Heart left ventricle (tissue), 13 donors: ENCODE measurements around the gene CMPK2.

ENCODE experiments used
- POLR2A ChIP-seq, 2 donors: fragments of 450-650 bp; IDR thresholded peaks; one replicate each; pipeline ENCODE4 v1.6.1; 2017; ENCODE audit warnings: antibody characterized with exemption in 2 of 2, mild to moderate bottlenecking in 2 of 2, moderate library complexity in 2 of 2
- TF ChIP-seq, protein P1 (sequence below), 12 donors: fragments of 200-600 bp; sonication (generic) in 4 of 12; IDR thresholded peaks; one replicate each; pipeline versions ENCODE4 v1.5.0 to v1.8.0; 2018 to 2022; ENCODE audit warnings: antibody characterized with exemption in 12 of 12, mild to moderate bottlenecking in 5 of 12
- donor health status: ischemic (EF 13 %, LVEDD 7.1; RV severe dilation, severe dysfunction).
- donor health status: DM: no; HTN: yes; CAD: no.
- donor health status: DM: no; HTN: no; CAD: no.
- donor health status: ischemic (EF 25% LVEDD 6.9; RV normal size, moderate dysfunction).
- donor health status: ischemic (EF 25% LVEDD 5.7; RV mildly dilated, moderate dysfunction).
- donor health status: ischemic (EF 35%, LVEDD 5.7; RV mildly dilated, moderate dysfunction).
- donor health status: nonischemic (EF 11% LVEDD 7.7; RV severe dilation, severe dysfunction).
- donor health status: DM: yes; HTN: yes; CAD: no.
- donor health status: PGD.
- donor health status: ischemic (EF 29% LVEDD 5.4; RV normal size, mild dysfunction).
- donor health status: nonischemic (EF 23%, LVEDD 6.1; RV moderate dilation, normal function).

- TF ChIP-seq, protein P1, sequence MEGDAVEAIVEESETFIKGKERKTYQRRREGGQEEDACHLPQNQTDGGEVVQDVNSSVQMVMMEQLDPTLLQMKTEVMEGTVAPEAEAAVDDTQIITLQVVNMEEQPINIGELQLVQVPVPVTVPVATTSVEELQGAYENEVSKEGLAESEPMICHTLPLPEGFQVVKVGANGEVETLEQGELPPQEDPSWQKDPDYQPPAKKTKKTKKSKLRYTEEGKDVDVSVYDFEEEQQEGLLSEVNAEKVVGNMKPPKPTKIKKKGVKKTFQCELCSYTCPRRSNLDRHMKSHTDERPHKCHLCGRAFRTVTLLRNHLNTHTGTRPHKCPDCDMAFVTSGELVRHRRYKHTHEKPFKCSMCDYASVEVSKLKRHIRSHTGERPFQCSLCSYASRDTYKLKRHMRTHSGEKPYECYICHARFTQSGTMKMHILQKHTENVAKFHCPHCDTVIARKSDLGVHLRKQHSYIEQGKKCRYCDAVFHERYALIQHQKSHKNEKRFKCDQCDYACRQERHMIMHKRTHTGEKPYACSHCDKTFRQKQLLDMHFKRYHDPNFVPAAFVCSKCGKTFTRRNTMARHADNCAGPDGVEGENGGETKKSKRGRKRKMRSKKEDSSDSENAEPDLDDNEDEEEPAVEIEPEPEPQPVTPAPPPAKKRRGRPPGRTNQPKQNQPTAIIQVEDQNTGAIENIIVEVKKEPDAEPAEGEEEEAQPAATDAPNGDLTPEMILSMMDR (IDR thresholded peaks at IDR 0.05) = no peak
- TF ChIP-seq POLR2A (IDR thresholded peaks at IDR 0.05) = no peak
Measured at GRCh38 chr2:6883448-6884122, 17.9 kb upstream of the CMPK2 start.
